Spinal cord (tissue), 10 donors: Measurements from ENCODE around the gene BICD1. TPM values are rescaled to one million over a fixed set of nuclear protein-coding genes. Genes with fewer than 3 reads are reported as not detected.
"Not testable (repeated sequence)": the region's sequence is repeated elsewhere in the genome, so short reads cannot be mapped to it uniquely, and the experiment has no call there.

ENCODE experiments used
- DNase-seq, 6 donors: peaks; one replicate each; pipeline versions ENCODE4 v3.0.0 to v3.0.0-alpha.2; 2013 to 2015; ENCODE audit warnings: low spot score in 6 of 6, low read depth in 4 of 6
- H3K27ac ChIP-seq: one replicate; pipeline ENCODE4 v1.5.1; 2013; ENCODE audit warnings: low read depth, low read length, control low read depth
- H3K27me3 ChIP-seq: one replicate; pipeline ENCODE4 v1.6.1; 2013; ENCODE audit warnings: low read length; ENCODE audit not compliant: control insufficient read depth, insufficient read depth
- H3K36me3 ChIP-seq: one replicate; pipeline ENCODE4 v1.6.1; 2013; ENCODE audit warnings: low read length; ENCODE audit not compliant: control insufficient read depth, insufficient read depth
- H3K4me1 ChIP-seq: one replicate; pipeline ENCODE4 v1.6.1; 2013; ENCODE audit warnings: low read length; ENCODE audit not compliant: control insufficient read depth, insufficient read depth
- H3K4me3 ChIP-seq: one replicate; pipeline ENCODE4 v1.5.1; 2013; ENCODE audit warnings: low read depth, low read length, control low read depth
- H3K9me3 ChIP-seq: one replicate; pipeline ENCODE4 v1.6.1; 2013; ENCODE audit warnings: low read length; ENCODE audit not compliant: control insufficient read depth, insufficient read depth
- WGBS: methylation state at CpG from one replicate; pipeline ENCODE4 v1.1.5; 2013; ENCODE audit warnings: missing lambda C conversion rate; ENCODE audit not compliant: insufficient coverage; 5-methylcytosine and 5-hydroxymethylcytosine counted together
- polyA plus RNA-seq, 2 donors: library from polyadenylated mRNA; unstranded; fragments of 120-200 nt; gene quantifications; one replicate each; pipeline ENCODE4 v1.2.1, GENCODE V29; 2013; ENCODE audit not compliant: insufficient read length in 2 of 2
- total RNA-seq, 2 donors: library from RNA; depleted of rRNA in 1 of 2; stranded (reverse); fragments of 120-200 nt in 1 of 2; fragments of >200 nt in 1 of 2; gene quantifications; one replicate each; pipeline versions ENCODE4 v1.2.3 to v1.2.4, GENCODE V29; 2013 to 2014
- donor health status: healthy.

The BICD1 gene
- total and polyA plus RNA-seq, 4 donors: 19.5 to 51.0 (median 28.6) TPM

GRCh38 chr12:32273063-32273522, 166.4 kb downstream of the BICD1 start:
- DNase-seq: peak in 1 of 6 donors; percentile 17
- Histone ChIP-seq H3K4me3 (no peak overlapping the region), H3K27me3 (no peaks in the 10 kb centered on the region), H3K27ac (no peak overlapping the region), H3K4me1 (peaks cover 10% of the 10 kb centered on the region), H3K36me3 (no peaks in the 10 kb centered on the region), H3K9me3 (no peaks in the 10 kb centered on the region)
- 75% methylated on average over 2 of the region's 4 CpGs for WGBS

- no peaks in the 10 kb centered on the region for H3K36me3 ChIP-seq
- no peak overlapping the region for H3K27ac ChIP-seq
- no CpG with 5 or more reads among the region's 7 CpGs for WGBS
- H3K27me3 ChIP-seq: no peaks in the 10 kb centered on the region
- DNase-seq: peak in 2 of 6 donors; percentile 23 to 55
- no peaks in the 10 kb centered on the region for H3K9me3 ChIP-seq
- no peak overlapping the region for H3K4me3 ChIP-seq
- peaks cover 10% of the 10 kb centered on the region for H3K4me1 ChIP-seq
Measured at GRCh38 chr12:32273712-32274111, 167.1 kb downstream of the BICD1 start.

GRCh38 chr12:32274665-32275064, 168.0 kb downstream of the BICD1 start:
- no peak overlapping the region for H3K4me3 ChIP-seq
- H3K4me1 ChIP-seq: peaks cover 10% of the 10 kb centered on the region
- DNase-seq: no peak
- H3K36me3 ChIP-seq: no peaks in the 10 kb centered on the region
- H3K27ac ChIP-seq: no peak overlapping the region
- H3K9me3 ChIP-seq: no peaks in the 10 kb centered on the region
- H3K27me3 ChIP-seq: no peaks in the 10 kb centered on the region
- WGBS: no CpG with 5 or more reads among the region's 2 CpGs

- DNase-seq, H3K4me3 ChIP-seq, H3K27ac ChIP-seq, H3K9me3 ChIP-seq, H3K27me3 ChIP-seq, H3K36me3 ChIP-seq: not testable (repeated sequence)
- peaks cover 10% of the 10 kb centered on the region for H3K4me1 ChIP-seq
- WGBS: 95% methylated on average over 17 of the region's 17 CpGs
Measured at GRCh38 chr12:32275520-32275919, 168.9 kb downstream of the BICD1 start.

GRCh38 chr12:32277774-32278173, 171.1 kb downstream of the BICD1 start:
- Histone ChIP-seq H3K9me3 (no peaks in the 10 kb centered on the region), H3K4me1 (peaks cover 4% of the 10 kb centered on the region), H3K4me3 (no peak overlapping the region), H3K27ac (no peak overlapping the region), H3K36me3 (no peaks in the 10 kb centered on the region), H3K27me3 (no peaks in the 10 kb centered on the region)
- WGBS: 100% methylated on average over 1 of the region's 2 CpGs
- DNase-seq: no peak

GRCh38 chr12:32281098-32281497, 174.5 kb downstream of the BICD1 start:
- H3K36me3 ChIP-seq: no peaks in the 10 kb centered on the region
- peak in 1 of 6 donors; percentile 71 for DNase-seq
- no peak overlapping the region for H3K27ac ChIP-seq
- H3K27me3 ChIP-seq: no peaks in the 10 kb centered on the region
- 50% methylated on average over 1 of the region's 3 CpGs for WGBS
- no peaks in the 10 kb centered on the region for H3K9me3 ChIP-seq
- H3K4me1 ChIP-seq: no peaks in the 10 kb centered on the region
- H3K4me3 ChIP-seq: no peak overlapping the region

GRCh38 chr12:32284561-32284960, 177.9 kb downstream of the BICD1 start:
- Histone ChIP-seq H3K36me3 (no peaks in the 10 kb centered on the region), H3K9me3 (no peaks in the 10 kb centered on the region), H3K4me1 (no peaks in the 10 kb centered on the region), H3K27ac (no peak overlapping the region), H3K4me3 (no peak overlapping the region), H3K27me3 (no peaks in the 10 kb centered on the region)
- 81% methylated on average over 6 of the region's 9 CpGs for WGBS
- no peak for DNase-seq

- no peaks in the 10 kb centered on the region for H3K27me3 ChIP-seq
- no peak for DNase-seq
- WGBS: no CpG with 5 or more reads among the region's 2 CpGs
- H3K9me3 ChIP-seq: no peaks in the 10 kb centered on the region
- no peaks in the 10 kb centered on the region for H3K4me1 ChIP-seq
- no peaks in the 10 kb centered on the region for H3K36me3 ChIP-seq
- H3K4me3 ChIP-seq: no peak overlapping the region
- no peak overlapping the region for H3K27ac ChIP-seq
Measured at GRCh38 chr12:32285021-32285420, 178.4 kb downstream of the BICD1 start.

GRCh38 chr12:32285489-32285888, 178.8 kb downstream of the BICD1 start:
- no peak overlapping the region for H3K27ac ChIP-seq
- H3K36me3 ChIP-seq: no peaks in the 10 kb centered on the region
- no CpG with 5 or more reads among the region's 2 CpGs for WGBS
- no peaks in the 10 kb centered on the region for H3K9me3 ChIP-seq
- no peak for DNase-seq
- H3K27me3 ChIP-seq: no peaks in the 10 kb centered on the region
- H3K4me3 ChIP-seq: no peak overlapping the region
- no peaks in the 10 kb centered on the region for H3K4me1 ChIP-seq

GRCh38 chr12:32290411-32290810, 183.8 kb downstream of the BICD1 start:
- H3K27ac ChIP-seq: no peak overlapping the region
- H3K27me3 ChIP-seq: no peaks in the 10 kb centered on the region
- no peak for DNase-seq
- H3K4me1 ChIP-seq: no peaks in the 10 kb centered on the region
- H3K36me3 ChIP-seq: no peaks in the 10 kb centered on the region
- H3K9me3 ChIP-seq: no peaks in the 10 kb centered on the region
- H3K4me3 ChIP-seq: no peak overlapping the region
